ENCODE data around the gene MUC4.

The MUC4 gene

DNA sequence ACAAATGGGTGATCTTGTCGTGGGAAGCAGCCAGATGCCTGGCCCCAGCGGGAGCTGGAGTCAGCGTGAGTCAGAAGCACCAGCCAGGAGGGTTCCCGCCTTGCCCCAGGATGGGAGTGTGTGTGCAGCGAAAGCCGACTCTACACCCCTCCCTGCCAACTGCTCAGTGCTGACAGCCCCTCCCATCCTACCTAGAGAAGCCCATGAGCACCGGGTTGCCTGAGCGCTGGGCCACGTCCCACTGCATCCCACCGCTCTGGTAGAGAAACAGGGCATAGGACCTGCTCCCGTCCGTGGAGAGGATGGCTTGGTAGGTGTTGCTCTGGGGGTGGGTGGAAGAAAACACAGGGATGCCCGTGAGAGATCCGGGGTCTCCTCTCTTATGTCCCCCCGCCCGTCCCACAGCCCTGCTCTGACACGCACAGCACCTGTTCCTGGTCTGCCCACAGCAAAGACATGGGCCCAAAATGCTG, 42.9 kb downstream of the MUC4 start:
- H3K27ac ChIP-seq, result no peak overlapping the region
- TF ChIP-seq, protein P1, sequence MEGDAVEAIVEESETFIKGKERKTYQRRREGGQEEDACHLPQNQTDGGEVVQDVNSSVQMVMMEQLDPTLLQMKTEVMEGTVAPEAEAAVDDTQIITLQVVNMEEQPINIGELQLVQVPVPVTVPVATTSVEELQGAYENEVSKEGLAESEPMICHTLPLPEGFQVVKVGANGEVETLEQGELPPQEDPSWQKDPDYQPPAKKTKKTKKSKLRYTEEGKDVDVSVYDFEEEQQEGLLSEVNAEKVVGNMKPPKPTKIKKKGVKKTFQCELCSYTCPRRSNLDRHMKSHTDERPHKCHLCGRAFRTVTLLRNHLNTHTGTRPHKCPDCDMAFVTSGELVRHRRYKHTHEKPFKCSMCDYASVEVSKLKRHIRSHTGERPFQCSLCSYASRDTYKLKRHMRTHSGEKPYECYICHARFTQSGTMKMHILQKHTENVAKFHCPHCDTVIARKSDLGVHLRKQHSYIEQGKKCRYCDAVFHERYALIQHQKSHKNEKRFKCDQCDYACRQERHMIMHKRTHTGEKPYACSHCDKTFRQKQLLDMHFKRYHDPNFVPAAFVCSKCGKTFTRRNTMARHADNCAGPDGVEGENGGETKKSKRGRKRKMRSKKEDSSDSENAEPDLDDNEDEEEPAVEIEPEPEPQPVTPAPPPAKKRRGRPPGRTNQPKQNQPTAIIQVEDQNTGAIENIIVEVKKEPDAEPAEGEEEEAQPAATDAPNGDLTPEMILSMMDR (conservative IDR thresholded peaks at IDR 0.05), result no peak
- TF ChIP-seq ZFX (IDR thresholded peaks at IDR 0.05), result no peak

DNA sequence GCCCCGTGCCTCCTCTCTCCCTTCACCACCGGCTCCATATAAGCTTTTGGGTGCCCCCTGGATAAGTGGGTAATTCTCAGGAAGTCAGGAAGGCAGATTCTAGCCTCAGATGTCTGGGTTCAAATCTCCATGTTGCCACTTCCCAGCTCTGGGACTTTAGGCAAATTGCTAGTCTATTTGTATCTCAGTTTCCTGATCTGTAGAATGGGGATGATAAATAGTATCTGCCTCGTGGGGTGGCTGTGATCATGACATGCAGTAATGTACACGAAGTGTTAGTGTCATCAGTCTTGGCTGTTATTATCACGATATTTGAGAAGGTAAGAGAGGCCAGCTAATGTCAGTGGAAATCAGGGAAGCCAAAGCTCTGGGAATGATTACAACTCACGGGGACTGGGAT, 43.3 kb downstream of the MUC4 start:
- H3K27ac ChIP-seq, result no peak overlapping the region
- no peak for TF ChIP-seq ZFX (IDR thresholded peaks at IDR 0.05)
- TF ChIP-seq, protein P1 (conservative IDR thresholded peaks at IDR 0.05), result no peak

DNA sequence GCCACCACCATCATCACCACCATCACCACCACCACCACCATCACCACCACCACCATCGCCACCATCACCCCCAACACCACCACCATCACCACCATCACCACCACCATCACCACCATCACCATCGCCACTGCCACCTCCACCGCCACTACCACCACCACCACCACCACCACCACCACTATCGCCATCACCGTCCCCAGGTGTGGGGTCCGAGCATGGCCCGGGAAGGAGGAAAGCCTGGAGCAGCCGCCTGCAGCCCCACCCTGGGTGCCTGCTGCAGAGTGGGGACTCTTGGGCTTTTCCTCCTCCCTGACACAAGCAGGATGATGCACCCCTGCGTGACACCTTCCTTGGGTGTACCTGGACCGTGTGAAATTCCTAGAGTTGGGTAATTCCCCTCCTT, 43.9 kb downstream of the MUC4 start:
- no peak overlapping the region for H3K27ac ChIP-seq
- TF ChIP-seq, protein P1 (conservative IDR thresholded peaks at IDR 0.05), result no peak
- TF ChIP-seq ZFX (IDR thresholded peaks at IDR 0.05), result no peak

DNA sequence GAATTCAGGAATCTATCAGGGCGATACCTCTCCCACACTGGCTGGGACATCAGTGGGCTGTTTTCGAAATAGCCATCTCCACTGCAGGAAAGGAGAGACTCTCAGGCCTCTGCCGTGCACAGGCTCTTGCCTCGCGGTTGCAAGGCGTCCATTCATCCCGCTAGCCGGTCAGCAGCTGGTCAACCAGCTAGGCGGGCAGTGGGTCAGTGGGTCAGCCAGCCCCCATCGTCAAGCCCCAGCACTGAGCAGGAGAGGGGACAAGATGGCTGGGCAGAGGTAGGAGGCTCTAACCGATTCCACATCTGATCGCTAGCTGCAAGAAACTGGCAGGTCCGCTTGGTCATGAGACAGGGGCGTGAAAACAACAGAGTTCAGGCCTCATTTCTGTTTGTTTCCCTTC, 45.1 kb downstream of the MUC4 start:
- no peak overlapping the region for H3K27ac ChIP-seq
- TF ChIP-seq, protein P1 (conservative IDR thresholded peaks at IDR 0.05), result no peak
- no peak for TF ChIP-seq ZFX (IDR thresholded peaks at IDR 0.05)

DNA sequence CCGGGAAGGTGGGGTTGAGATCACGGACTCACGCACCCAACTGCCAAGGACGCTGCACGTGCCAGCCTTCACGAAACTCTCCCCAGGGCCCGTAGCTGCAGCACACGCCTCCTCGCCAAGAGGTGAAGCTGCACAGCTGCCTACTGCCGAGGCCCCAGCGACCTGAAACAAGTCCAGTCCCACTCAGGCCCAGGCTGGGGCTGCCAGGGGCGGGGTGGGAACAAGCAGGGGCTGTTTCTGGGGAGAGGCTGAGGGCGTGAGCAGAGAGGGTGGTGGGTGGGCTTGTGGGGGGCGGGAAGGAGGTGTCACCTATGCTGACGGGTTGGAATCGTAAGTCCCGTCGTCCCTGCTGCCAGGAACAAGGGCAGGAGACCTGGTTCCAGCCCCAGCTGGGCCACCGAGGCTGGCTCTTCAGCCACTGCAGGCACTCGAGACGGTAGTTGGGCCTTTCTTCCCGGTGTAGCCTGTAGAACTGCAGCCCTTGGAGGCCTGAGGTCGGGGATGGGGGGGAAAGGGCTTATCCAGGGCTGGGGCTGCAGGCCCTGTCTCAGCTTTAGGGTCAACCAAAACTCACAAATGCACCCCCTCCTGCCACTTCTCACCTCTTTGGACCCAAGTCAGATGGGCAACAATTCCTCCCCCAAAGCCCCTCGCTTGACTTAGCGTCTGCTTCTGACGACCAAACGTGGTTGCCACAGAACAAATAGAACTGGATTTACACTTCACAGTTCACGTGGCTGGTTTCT, 46.6 kb downstream of the MUC4 start:
- no peak for TF ChIP-seq ZFX (IDR thresholded peaks at IDR 0.05)
- TF ChIP-seq, protein P1 (conservative IDR thresholded peaks at IDR 0.05), result no peak
- H3K27ac ChIP-seq, result no peak overlapping the region

DNA sequence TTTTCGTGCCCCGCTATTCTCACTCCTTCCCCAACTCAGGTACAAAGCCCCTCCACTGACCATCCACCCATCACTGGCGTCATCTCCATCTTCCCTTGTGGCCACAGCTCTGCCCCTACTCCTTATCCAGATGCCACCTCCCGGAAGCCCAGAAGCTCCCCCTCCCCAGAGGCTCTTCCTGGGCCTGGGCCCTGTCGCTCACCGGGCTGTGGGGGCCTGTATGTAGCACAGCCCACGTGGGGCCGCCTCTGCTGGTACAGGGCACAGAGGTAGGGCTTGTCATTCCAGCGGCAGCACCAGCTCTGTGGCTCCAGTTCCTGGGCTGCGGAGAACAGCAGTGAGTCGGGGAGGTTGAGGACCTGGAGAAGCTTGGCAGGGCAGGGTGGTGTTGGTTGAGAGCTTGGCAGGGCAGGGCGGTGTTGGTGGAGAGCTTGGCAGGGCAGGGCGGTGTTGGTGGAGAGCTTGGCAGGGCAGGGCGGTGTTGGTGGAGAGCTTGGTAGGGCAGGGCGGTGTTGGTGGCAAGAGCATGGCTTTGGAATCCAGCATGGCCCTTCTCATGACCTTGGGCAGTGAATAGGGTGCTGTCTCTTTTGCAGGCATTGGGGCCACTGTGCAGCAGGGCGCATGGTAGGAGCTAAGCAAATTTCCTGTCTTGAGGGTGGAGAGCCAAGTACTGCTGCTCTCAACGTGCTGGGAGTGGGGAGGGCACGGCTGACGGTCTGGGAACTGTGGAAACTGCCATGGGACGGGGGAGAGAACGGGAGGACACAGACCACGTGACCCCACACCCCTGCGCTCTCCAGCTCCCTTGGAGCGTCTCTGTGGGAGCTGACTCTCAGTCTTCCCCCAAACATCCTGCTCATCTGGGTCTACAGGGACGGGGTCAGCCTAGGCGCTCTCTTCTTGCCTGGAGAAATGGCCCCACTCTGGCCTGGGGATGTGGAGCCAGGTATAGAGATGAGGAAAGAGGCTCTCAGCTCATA, 47.6 kb downstream of the MUC4 start:
- no peak overlapping the region for H3K27ac ChIP-seq
- no peak for TF ChIP-seq ZFX (IDR thresholded peaks at IDR 0.05)
- TF ChIP-seq, protein P1 (conservative IDR thresholded peaks at IDR 0.05), result no peak
